Trophoblast cell (in vitro differentiated cells and primary cell): ENCODE measurements around the gene MYO1D.
"Not testable (repeated sequence)": the region's sequence is repeated elsewhere in the genome, so short reads cannot be mapped to it uniquely, and the experiment has no call there.

ENCODE experiments used
- DNase-seq, 2 donors: peaks; one replicate each; pipeline ENCODE4 v3.0.0-alpha.2; 2016
- H2AFZ ChIP-seq: 2 replicates; pipeline ENCODE4 v1.6.1; 2013; ENCODE audit warnings: low read length, moderate library complexity, mild to moderate bottlenecking; ENCODE audit not compliant: insufficient read depth, poor library complexity
- H2AK5ac ChIP-seq: 2 replicates; pipeline ENCODE4 v1.6.1; 2013; ENCODE audit warnings: mild to moderate bottlenecking, low read length
- H2BK120ac ChIP-seq: 2 replicates; pipeline ENCODE4 v1.6.1; 2013; ENCODE audit warnings: low read length, mild to moderate bottlenecking, moderate library complexity; ENCODE audit not compliant: insufficient read depth, poor library complexity
- H2BK12ac ChIP-seq: 2 replicates; pipeline ENCODE4 v1.6.1; 2013; ENCODE audit warnings: mild to moderate bottlenecking, low read length, moderate library complexity
- H2BK5ac ChIP-seq: 2 replicates; pipeline ENCODE4 v1.6.1; 2013; ENCODE audit warnings: low read length, low read depth, moderate library complexity, mild to moderate bottlenecking; ENCODE audit not compliant: poor library complexity
- H3K14ac ChIP-seq: 2 replicates; pipeline ENCODE4 v1.6.1; 2013; ENCODE audit warnings: mild to moderate bottlenecking, low read length
- H3K18ac ChIP-seq: 2 replicates; pipeline ENCODE4 v1.6.1; 2013; ENCODE audit warnings: mild to moderate bottlenecking, low read length
- H3K23ac ChIP-seq: 2 replicates; pipeline ENCODE4 v1.6.1; 2013; ENCODE audit warnings: low read length
- H3K27ac ChIP-seq: 2 replicates; pipeline ENCODE4 v1.5.1; 2013; ENCODE audit warnings: low read depth, mild to moderate bottlenecking, inconsistent platforms, low read length, moderate library complexity
- H3K27me3 ChIP-seq: 2 replicates; pipeline ENCODE4 v1.6.1; 2013; ENCODE audit warnings: inconsistent platforms, mild to moderate bottlenecking, low read length, moderate library complexity; ENCODE audit not compliant: insufficient read depth
- H3K36me3 ChIP-seq, 2 experiments: 1 replicate in 1 of 2; 2 replicates in 1 of 2; pipeline ENCODE4 v1.6.1; 2013; ENCODE audit warnings: low read length in 2 of 2, mild to moderate bottlenecking in 2 of 2, moderate library complexity in 1 of 2; ENCODE audit not compliant: insufficient read depth in 2 of 2, control insufficient read depth in 1 of 2
- H3K4ac ChIP-seq: 2 replicates; pipeline ENCODE4 v1.6.1; 2013; ENCODE audit warnings: low read depth, mild to moderate bottlenecking, low read length, moderate library complexity
- H3K4me1 ChIP-seq, 2 experiments: 1 replicate in 1 of 2; 2 replicates in 1 of 2; pipeline ENCODE4 v1.6.1; 2013; ENCODE audit warnings: low read length in 2 of 2, mild to moderate bottlenecking in 2 of 2, moderate library complexity in 1 of 2; ENCODE audit not compliant: insufficient read depth in 2 of 2, control insufficient read depth in 1 of 2
- H3K4me2 ChIP-seq: 2 replicates; pipeline ENCODE4 v1.6.1; 2013; ENCODE audit warnings: inconsistent platforms, mild to moderate bottlenecking, low read length, moderate library complexity
- H3K4me3 ChIP-seq: 2 replicates; pipeline ENCODE4 v1.5.1; 2013; ENCODE audit warnings: mild to moderate bottlenecking, low read depth, low read length, inconsistent platforms
- H3K79me1 ChIP-seq: one replicate; pipeline ENCODE4 v1.6.1; 2013; ENCODE audit warnings: low read length
- H3K79me2 ChIP-seq: 2 replicates; pipeline ENCODE4 v1.6.1; 2013; ENCODE audit warnings: low read length, mild to moderate bottlenecking; ENCODE audit not compliant: control insufficient read depth, insufficient read depth, poor library complexity
- H3K9ac ChIP-seq: 2 replicates; pipeline ENCODE4 v1.6.1; 2013; ENCODE audit warnings: mild to moderate bottlenecking, low read length
- H3K9me3 ChIP-seq: 2 replicates; pipeline ENCODE4 v1.6.1; 2013; ENCODE audit warnings: low read depth, mild to moderate bottlenecking, control low read depth, inconsistent platforms, low read length; ENCODE audit not compliant: insufficient read depth
- H4K12ac ChIP-seq: 2 replicates; pipeline ENCODE4 v1.6.1; 2013; ENCODE audit warnings: low read depth, mild to moderate bottlenecking, low read length, moderate library complexity
- H4K8ac ChIP-seq: 2 replicates; pipeline ENCODE4 v1.6.1; 2013; ENCODE audit warnings: low read depth, mild to moderate bottlenecking, low read length, moderate library complexity
- H4K91ac ChIP-seq: one replicate; pipeline ENCODE4 v1.6.1; 2013; ENCODE audit warnings: low read depth, mild to moderate bottlenecking, low read length, moderate library complexity
- WGBS: extraction: QIAGEN DNeasy Blood & Tissue Kit; methylation state at CpG from one replicate; pipeline ENCODE4 v1.1.7; 2013; ENCODE audit warnings: missing lambda C conversion rate; ENCODE audit not compliant: insufficient read length, insufficient coverage; ENCODE audit errors: extremely low coverage; 5-methylcytosine and 5-hydroxymethylcytosine counted together

Gene MYO1D

GRCh38 chr17:32641514-32641913 is 235.4 kb downstream of the MYO1D start:
- not testable (repeated sequence) for H4K12ac ChIP-seq, H3K27me3 ChIP-seq, H3K4me3 ChIP-seq, H3K23ac ChIP-seq, H4K91ac ChIP-seq, H3K79me1 ChIP-seq, H4K8ac ChIP-seq, H3K9ac ChIP-seq, H3K14ac ChIP-seq, H2BK120ac ChIP-seq, H2BK5ac ChIP-seq, H2AK5ac ChIP-seq, H3K4me1 ChIP-seq, H3K4me2 ChIP-seq, H3K9me3 ChIP-seq, H3K4ac ChIP-seq, H3K79me2 ChIP-seq, H2BK12ac ChIP-seq, H3K18ac ChIP-seq, DNase-seq, H3K27ac ChIP-seq, H3K36me3 ChIP-seq, H2AFZ ChIP-seq
- WGBS, result no CpG with 5 or more reads among the region's 2 CpGs

- Histone ChIP-seq H2BK12ac (no peak overlapping the region), H2BK120ac (no peak overlapping the region), H3K9ac (no peak overlapping the region), H3K4me3 (no peak overlapping the region), H3K27ac (no peak overlapping the region), H3K36me3 (no peaks in the 10 kb centered on the region), H3K18ac (no peak overlapping the region), H3K23ac (no peak overlapping the region), H3K4ac (no peak overlapping the region), H2AK5ac (no peak overlapping the region), H2BK5ac (no peak overlapping the region), H3K4me1 (no peaks in the 10 kb centered on the region), H3K27me3 (no peaks in the 10 kb centered on the region), H4K91ac (no peak overlapping the region), H2AFZ (no peak overlapping the region), H4K8ac (no peak overlapping the region), H3K14ac (no peak overlapping the region), H3K79me1 (no peaks in the 10 kb centered on the region), H4K12ac (no peak overlapping the region), H3K4me2 (no peak overlapping the region), H3K9me3 (no peaks in the 10 kb centered on the region), H3K79me2 (no peaks in the 10 kb centered on the region)
- peak; percentile 4 to 8 for DNase-seq
- no CpG with 5 or more reads among the region's 5 CpGs for WGBS
Measured at GRCh38 chr17:32636598-32637218, 240.2 kb downstream of the MYO1D start.

GRCh38 chr17:32634167-32634566 is 242.8 kb downstream of the MYO1D start:
- Histone ChIP-seq H2AFZ (no peak overlapping the region), H3K4me3 (no peak overlapping the region), H3K4ac (no peak overlapping the region), H3K23ac (no peak overlapping the region), H3K4me2 (no peak overlapping the region), H2BK120ac (no peak overlapping the region), H3K4me1 (no peaks in the 10 kb centered on the region), H2BK12ac (no peak overlapping the region), H2BK5ac (no peak overlapping the region), H4K8ac (no peak overlapping the region), H2AK5ac (no peak overlapping the region), H3K14ac (no peak overlapping the region), H3K36me3 (no peaks in the 10 kb centered on the region), H3K18ac (no peak overlapping the region), H4K12ac (no peak overlapping the region), H3K9ac (no peak overlapping the region), H3K79me1 (no peaks in the 10 kb centered on the region), H4K91ac (no peak overlapping the region), H3K27ac (no peak overlapping the region), H3K27me3 (no peaks in the 10 kb centered on the region), H3K9me3 (no peaks in the 10 kb centered on the region), H3K79me2 (no peaks in the 10 kb centered on the region)
- WGBS, result no CpG with 5 or more reads among the region's 3 CpGs
- no peak for DNase-seq

- Histone ChIP-seq H3K36me3 (no peaks in the 10 kb centered on the region), H3K18ac (no peak overlapping the region), H3K4me2 (no peak overlapping the region), H3K4ac (no peak overlapping the region), H4K8ac (no peak overlapping the region), H2BK5ac (no peak overlapping the region), H4K91ac (no peak overlapping the region), H3K23ac (no peak overlapping the region), H3K14ac (no peak overlapping the region), H2BK12ac (no peak overlapping the region), H2AK5ac (no peak overlapping the region), H2BK120ac (no peak overlapping the region), H4K12ac (no peak overlapping the region), H3K79me1 (no peaks in the 10 kb centered on the region), H3K9ac (no peak overlapping the region), H2AFZ (no peak overlapping the region), H3K9me3 (no peaks in the 10 kb centered on the region), H3K79me2 (no peaks in the 10 kb centered on the region), H3K4me3 (no peak overlapping the region), H3K4me1 (no peaks in the 10 kb centered on the region), H3K27me3 (no peaks in the 10 kb centered on the region), H3K27ac (no peak overlapping the region)
- WGBS, result no CpG with 5 or more reads among the region's 6 CpGs
- DNase-seq, result no peak
Measured at GRCh38 chr17:32631341-32632096, 245.4 kb downstream of the MYO1D start.
